ENCODE results near the gene BOLA2B. TPM values are rescaled to one million over a fixed set of nuclear protein-coding genes. Genes with fewer than 3 reads are reported as not detected.
"Not testable (repeated sequence)": the region's sequence is repeated elsewhere in the genome, so short reads cannot be mapped to it uniquely, and the experiment has no call there.

Gene BOLA2B
- total RNA-seq, 1 donor from 2014 or later: 280 TPM

GRCh38 chr16:30187971-30188561 lies 5.4 kb downstream of the BOLA2B start:
- DNase-seq: peak; percentile 60

DNA sequence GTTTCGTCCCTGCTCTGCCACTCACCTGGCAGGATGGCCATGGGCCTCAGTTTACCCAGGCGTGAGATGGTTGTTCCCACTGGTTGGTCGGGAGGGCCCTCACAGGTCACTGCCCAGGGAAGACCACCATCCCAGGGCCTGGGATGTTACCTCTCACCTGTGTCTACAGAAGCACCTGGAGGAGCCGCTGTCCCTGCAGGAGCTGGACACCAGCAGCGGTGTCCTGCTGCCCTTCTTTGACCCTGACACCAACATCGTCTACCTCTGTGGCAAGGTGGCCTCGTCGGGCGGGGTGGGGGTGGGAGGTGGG lies 6.0 kb downstream of the BOLA2B start:
- Mint-ChIP-seq H3K27ac (peak overlapping the region; percentile 98), H3K27me3 (no peaks in the 10 kb centered on the region), H3K4me1 (peaks cover 18% of the 10 kb centered on the region), H3K9me3 (no peaks in the 10 kb centered on the region), H3K4me3 (peak overlapping the region; percentile 98), H3K36me3 (ENCODE audit: low read depth) (peaks cover 39% of the 10 kb centered on the region)
- intact Hi-C loops (cut with micrococcal nuclease): no loop called here
- no peak for DNase-seq

More at GRCh38 chr16:30187971-30188561, 5.4 kb downstream of the BOLA2B start:
- peak overlapping the region; percentile 34 for H3K27ac Mint-ChIP-seq
- peak overlapping the region; percentile 55 for H3K4me3 Mint-ChIP-seq
- intact Hi-C loops (cut with micrococcal nuclease): no loop called here
- no peaks in the 10 kb centered on the region for H3K9me3 Mint-ChIP-seq
- H3K4me1 Mint-ChIP-seq: peaks cover 14% of the 10 kb centered on the region
- no peaks in the 10 kb centered on the region for H3K27me3 Mint-ChIP-seq
- peaks cover 39% of the 10 kb centered on the region for H3K36me3 Mint-ChIP-seq (ENCODE audit: low read depth)

- intact Hi-C loops (cut with micrococcal nuclease): no loop called here
- Mint-ChIP-seq H3K36me3 (ENCODE audit: low read depth) (peaks cover 39% of the 10 kb centered on the region), H3K9me3 (no peaks in the 10 kb centered on the region), H3K4me3 (peak overlapping the region; percentile 98), H3K27ac (peak overlapping the region; percentile 98), H3K4me1 (peaks cover 23% of the 10 kb centered on the region), H3K27me3 (no peaks in the 10 kb centered on the region)
- DNase-seq: peak; percentile 96
Observed at GRCh38 chr16:30186782-30187555, 6.5 kb downstream of the BOLA2B start.

GRCh38 chr16:30186444-30186781 lies 7.1 kb downstream of the BOLA2B start:
- H3K36me3 Mint-ChIP-seq (ENCODE audit: low read depth): peaks cover 39% of the 10 kb centered on the region
- H3K27me3 Mint-ChIP-seq: no peaks in the 10 kb centered on the region
- H3K9me3 Mint-ChIP-seq: no peaks in the 10 kb centered on the region
- no peak for DNase-seq
- H3K4me1 Mint-ChIP-seq: peaks cover 24% of the 10 kb centered on the region
- intact Hi-C loops (cut with micrococcal nuclease): no loop called here
- H3K27ac Mint-ChIP-seq: peak overlapping the region; percentile 98
- H3K4me3 Mint-ChIP-seq: peak overlapping the region; percentile 98

GRCh38 chr16:30185683-30186421 lies 7.6 kb downstream of the BOLA2B start:
- Mint-ChIP-seq H3K27me3 (no peaks in the 10 kb centered on the region), H3K27ac (peak overlapping the region; percentile 98), H3K36me3 (ENCODE audit: low read depth) (peaks cover 39% of the 10 kb centered on the region), H3K9me3 (no peaks in the 10 kb centered on the region), H3K4me1 (peaks cover 25% of the 10 kb centered on the region), H3K4me3 (peak overlapping the region; percentile 98)
- intact Hi-C loops (cut with micrococcal nuclease): no loop called here
- DNase-seq: peak; percentile 95

DNA sequence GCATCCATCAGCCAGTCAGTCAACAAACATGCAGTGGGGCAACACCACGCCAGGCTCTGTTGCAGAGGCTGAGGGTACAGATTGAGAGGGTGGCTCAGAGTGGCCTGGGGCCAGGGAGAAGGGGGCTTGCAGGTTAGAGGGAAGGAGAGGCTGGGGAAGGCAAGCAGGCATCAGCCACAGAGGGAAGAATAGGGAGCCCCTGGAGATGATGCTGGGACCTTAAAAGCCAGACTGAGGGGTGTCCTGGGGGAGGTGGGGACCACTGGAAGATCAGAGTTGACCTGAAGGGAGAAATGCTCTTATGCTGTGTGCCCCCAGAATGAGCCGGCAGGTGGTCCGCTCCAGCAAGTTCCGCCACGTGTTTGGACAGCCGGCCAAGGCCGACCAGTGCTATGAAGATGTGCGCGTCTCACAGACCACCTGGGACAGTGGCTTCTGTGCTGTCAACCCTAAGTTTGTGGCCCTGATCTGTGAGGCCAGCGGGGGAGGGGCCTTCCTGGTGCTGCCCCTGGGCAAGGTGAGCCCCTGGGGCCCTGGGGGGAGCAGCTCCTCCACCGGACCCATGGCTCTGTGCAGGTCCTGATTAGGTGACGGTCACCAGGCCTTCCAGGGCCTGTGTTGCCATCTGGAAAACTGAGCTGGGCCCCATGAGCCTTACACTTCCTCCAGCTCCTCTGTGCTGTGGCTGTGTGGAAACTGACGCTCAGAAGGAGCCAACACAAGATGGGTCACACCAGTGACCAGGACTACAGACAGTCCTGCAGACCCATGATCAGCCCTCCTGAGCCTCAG lies 8.4 kb downstream of the BOLA2B start:
- no peaks in the 10 kb centered on the region for H3K9me3 Mint-ChIP-seq
- peaks cover 28% of the 10 kb centered on the region for H3K4me1 Mint-ChIP-seq
- H3K36me3 Mint-ChIP-seq (ENCODE audit: low read depth): peaks cover 39% of the 10 kb centered on the region
- no peak for DNase-seq
- peak overlapping the region; percentile 98 for H3K27ac Mint-ChIP-seq
- H3K4me3 Mint-ChIP-seq: peak overlapping the region; percentile 98
- intact Hi-C loops (cut with micrococcal nuclease): no loop called here
- H3K27me3 Mint-ChIP-seq: no peaks in the 10 kb centered on the region

DNA sequence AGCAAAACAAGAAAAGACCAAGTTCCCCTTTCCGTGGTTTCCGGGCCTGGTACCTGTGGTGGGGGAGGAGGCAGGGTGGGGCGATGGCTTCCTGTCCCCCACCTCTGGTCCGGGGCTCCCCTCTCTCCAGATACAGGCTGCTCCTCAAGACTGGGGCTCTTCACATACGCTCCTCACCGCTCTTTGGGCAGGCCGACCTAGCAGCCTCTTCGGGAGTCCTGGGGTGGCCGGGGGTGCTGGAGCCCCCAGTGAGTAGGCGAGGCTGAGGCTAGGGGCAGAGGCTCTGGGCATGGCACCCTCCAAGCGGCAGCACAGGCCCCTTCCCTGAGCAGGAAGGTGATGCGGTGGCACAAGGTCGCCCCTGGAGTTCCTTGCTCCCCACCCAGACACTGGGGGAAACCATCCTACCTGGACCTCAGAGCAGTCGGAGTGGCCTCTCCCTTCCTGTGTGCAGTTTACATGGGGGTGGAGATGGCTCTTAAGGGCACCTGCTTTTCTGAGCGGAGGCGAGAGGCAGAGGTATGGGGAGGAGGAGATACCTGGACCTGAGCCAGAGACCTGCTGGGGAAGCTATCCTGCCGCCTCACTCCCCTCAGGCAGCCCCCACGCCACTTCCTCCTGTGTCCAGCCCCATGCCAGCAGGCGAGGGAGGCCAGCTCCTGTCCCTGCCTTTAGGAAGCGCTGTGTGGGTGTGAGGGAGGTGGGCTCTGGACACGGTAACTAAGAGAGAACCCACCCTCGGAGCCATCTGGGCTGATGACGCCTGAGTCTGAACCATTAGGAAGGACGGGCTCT lies 9.2 kb downstream of the BOLA2B start:
- H3K36me3 Mint-ChIP-seq (ENCODE audit: low read depth): peaks cover 39% of the 10 kb centered on the region
- no peaks in the 10 kb centered on the region for H3K27me3 Mint-ChIP-seq
- peaks cover 28% of the 10 kb centered on the region for H3K4me1 Mint-ChIP-seq
- peak overlapping the region; percentile 98 for H3K4me3 Mint-ChIP-seq
- H3K9me3 Mint-ChIP-seq: no peaks in the 10 kb centered on the region
- H3K27ac Mint-ChIP-seq: peak overlapping the region; percentile 98
- DNase-seq: peak; percentile 95
- intact Hi-C loops (cut with micrococcal nuclease): no loop called here

DNA sequence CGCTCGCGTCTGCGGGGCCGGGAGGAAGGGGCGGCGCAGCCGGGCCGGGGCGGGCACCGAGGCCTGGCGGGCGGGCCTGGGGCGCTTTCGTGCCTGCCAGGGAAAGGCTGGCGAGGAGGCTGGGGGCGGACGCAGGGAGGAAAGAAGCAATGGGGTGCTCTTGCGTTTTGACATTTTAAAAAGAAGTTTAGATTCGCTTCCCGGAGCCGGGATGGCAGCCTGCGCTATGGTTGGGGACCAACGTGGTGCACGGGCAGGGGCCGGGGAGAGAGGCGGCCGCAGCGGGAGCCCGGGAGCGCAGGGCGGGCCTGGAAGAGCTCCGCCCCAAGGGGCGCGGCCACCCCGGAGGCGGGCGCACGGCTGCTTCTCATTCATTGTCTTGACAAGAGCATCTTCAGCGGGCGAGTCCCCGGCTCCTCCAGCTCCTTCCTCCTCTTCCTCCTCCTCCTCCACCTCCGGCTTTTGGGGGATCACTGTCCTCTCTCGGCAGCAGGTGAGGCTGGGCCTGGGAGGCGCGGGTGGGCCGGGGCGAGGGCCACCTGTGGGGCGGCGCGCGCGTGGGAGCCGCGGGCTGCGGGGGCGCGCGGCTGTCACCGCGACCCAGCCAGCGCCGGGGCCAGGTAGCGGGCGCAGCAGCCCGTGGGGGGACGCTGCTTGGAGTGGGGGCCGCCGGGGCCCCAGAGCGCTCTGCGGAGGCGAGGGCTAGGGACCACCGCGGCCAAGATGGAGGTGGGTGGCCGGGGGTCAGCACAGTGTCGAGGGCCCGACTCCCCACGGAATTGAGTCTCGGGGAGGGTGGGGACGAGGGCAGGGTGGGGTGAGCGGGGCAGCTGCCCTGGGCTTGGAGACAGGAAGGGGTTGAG lies 10.0 kb downstream of the BOLA2B start, which contains the start of gene CORO1A:
CORO1A (plus strand) TSS at position 370 of the 863 bp plus-strand sequence. CDS start 1,608 bp downstream, outside the sequence.
- Mint-ChIP-seq H3K4me1 (peaks cover 28% of the 10 kb centered on the region), H3K27ac (peak within 1 kb of the TSS; percentile 98), H3K27me3 (no peaks in the 10 kb centered on the region), H3K4me3 (peak within 1 kb of the TSS; percentile 98), H3K9me3 (no peaks in the 10 kb centered on the region), H3K36me3 (ENCODE audit: low read depth) (peaks cover 39% of the 10 kb centered on the region)
- intact Hi-C loops (cut with micrococcal nuclease): no loop called here
- peak; percentile 96 for DNase-seq

DNA sequence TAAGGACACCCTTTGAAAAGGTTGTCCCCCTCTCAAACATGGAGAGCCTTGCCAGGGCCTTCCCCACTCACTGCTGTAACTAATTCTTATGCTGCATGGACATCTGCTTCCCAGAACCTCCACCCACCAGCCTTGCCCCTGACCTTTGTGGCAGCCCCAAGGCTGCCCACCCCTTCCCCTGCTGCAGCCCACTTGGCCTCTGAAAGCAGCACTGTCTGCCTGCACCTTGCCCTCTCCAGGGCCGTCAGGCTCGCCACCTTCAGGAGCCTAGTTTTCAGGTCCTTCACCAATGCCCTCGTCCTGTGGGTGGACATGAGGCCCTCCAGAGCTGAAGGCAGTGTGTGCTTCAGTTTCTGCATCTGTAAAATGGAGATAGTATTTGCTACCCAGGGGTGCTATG lies 12.7 kb downstream of the BOLA2B start:
- no peak overlapping the region for H3K4me3 Mint-ChIP-seq
- intact Hi-C loops (cut with micrococcal nuclease): no loop called here
- peaks cover 16% of the 10 kb centered on the region for H3K4me1 Mint-ChIP-seq
- no peak for DNase-seq
- H3K27me3 Mint-ChIP-seq: no peaks in the 10 kb centered on the region
- H3K36me3 Mint-ChIP-seq (ENCODE audit: low read depth): peaks cover 17% of the 10 kb centered on the region
- H3K27ac Mint-ChIP-seq: no peak overlapping the region
- H3K9me3 Mint-ChIP-seq: no peaks in the 10 kb centered on the region

GRCh38 chr16:30179931-30180330 lies 13.5 kb downstream of the BOLA2B start:
- intact Hi-C loops (cut with micrococcal nuclease): no loop called here

DNA sequence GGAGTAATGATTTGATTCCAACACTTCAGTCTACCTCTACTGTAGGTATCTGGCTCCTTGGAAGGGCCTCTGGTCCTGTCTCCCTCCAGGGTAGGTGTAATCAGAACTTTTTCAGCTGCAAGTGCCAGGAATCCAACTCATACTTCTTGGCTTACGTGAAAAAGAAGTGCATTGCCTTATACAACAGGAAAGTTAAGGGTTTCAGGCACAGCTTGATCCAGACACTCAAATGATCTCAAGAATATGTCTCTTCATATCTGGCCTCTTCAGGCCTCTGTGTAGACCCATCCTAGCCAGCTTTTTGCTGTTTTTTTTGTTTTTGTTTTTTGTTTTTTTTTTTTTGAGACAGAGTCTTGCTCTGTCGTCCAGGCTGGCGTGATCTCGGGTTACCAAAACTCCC lies 14.3 kb downstream of the BOLA2B start:
- no peaks in the 10 kb centered on the region for H3K9me3 Mint-ChIP-seq
- H3K4me1 Mint-ChIP-seq: peaks cover 14% of the 10 kb centered on the region
- no peaks in the 10 kb centered on the region for H3K27me3 Mint-ChIP-seq
- no peak overlapping the region for H3K4me3 Mint-ChIP-seq
- intact Hi-C loops (cut with micrococcal nuclease): no loop called here
- no peak for DNase-seq
- H3K27ac Mint-ChIP-seq: no peak overlapping the region
- H3K36me3 Mint-ChIP-seq (ENCODE audit: low read depth): peaks cover 3% of the 10 kb centered on the region

More at GRCh38 chr16:30179931-30180330, 13.5 kb downstream of the BOLA2B start:
- H3K4me1 Mint-ChIP-seq: peaks cover 16% of the 10 kb centered on the region
- DNase-seq: no peak
- no peaks in the 10 kb centered on the region for H3K9me3 Mint-ChIP-seq
- no peaks in the 10 kb centered on the region for H3K27me3 Mint-ChIP-seq
- no peak overlapping the region for H3K27ac Mint-ChIP-seq
- peaks cover 11% of the 10 kb centered on the region for H3K36me3 Mint-ChIP-seq (ENCODE audit: low read depth)
- H3K4me3 Mint-ChIP-seq: no peak overlapping the region

DNA sequence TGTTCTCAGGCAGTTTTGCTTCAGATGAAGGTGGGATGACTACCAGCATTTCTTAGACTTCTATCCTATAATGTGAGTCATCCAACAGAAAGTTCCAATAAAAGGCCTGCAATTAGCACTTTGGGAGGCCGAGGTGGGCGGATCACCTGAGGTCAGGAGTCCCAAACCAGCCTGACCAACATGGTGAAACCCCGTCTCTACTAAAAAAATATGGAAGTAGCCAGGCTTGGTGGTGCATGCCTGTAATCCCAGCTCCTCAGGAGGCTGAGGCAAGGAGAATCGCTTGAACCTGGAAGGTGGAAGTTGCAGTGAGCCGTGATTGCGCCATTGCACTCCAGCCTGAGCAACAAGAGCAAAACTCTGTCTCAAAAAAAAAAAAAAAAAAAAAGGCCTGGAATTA lies 16.6 kb downstream of the BOLA2B start:
- H3K4me1 Mint-ChIP-seq; H3K9me3 Mint-ChIP-seq; intact Hi-C loops (cut with micrococcal nuclease); DNase-seq; H3K27ac Mint-ChIP-seq; H3K36me3 Mint-ChIP-seq (ENCODE audit: low read depth); H3K4me3 Mint-ChIP-seq; H3K27me3 Mint-ChIP-seq: not testable (repeated sequence)

Data from activated CD4-positive, alpha-beta T cell treated with anti-CD3 and anti-CD28 coated beads, Interleukin-2, amount 10 ng/mL, durations not matched to agents 24 days and 14 days (primary cell).